ENCODE results near the gene PCK1. TPM values are rescaled to one million over a fixed set of nuclear protein-coding genes. Genes with fewer than 3 reads are reported as not detected.

PCK1 gene
- polyA plus RNA-seq, 1 experiment, result not detected

DNA sequence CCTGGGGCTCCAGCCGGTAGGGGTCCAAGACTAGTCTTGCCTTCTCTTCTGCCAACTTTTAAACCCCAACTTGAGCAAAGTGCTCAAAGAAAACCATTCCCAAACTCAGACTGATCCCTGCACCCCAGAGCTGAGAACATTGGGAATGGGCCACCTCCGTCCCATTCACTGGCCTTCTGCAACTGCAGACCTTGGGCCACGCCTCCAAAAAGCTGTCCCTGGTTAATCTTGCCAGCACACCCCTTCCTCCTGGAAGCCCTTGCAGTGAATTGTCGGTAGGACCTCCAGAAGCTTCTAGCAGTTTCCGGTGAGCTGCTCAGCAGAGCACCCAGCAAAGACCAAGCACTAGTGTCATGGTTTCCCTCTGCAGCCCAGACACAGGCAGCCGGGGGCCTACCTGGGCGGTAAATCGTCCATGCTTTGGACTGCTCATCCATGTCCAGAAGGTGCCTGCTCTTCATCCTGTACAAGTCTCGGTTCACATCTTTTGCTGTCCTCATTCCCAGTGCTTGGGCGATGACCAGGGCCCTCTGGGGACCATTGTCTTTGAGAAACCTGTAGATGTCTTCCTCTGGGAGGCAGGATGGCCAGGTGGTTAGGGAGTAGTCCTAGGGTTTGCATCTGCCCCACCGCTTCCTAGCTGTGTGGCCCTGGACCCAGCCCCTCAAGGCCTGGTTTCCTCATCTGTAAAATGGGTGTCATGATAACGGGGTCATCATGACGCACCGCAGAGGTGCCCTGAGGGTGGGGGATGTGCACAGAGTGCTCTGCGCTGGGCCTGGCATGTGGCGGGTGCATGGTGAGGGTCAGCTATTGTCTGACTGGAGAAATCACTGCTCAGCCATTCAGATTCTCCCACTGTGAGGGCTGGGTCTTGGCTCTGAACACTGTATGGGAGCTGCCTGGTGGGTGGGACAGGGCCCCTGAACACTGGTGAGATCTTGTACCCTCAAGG lies 53.9 kb downstream of the PCK1 start:
- Histone ChIP-seq H3K4me3 (ENCODE audit: low read depth, low read length) (no peak overlapping the region), H3K27me3 (ENCODE audit: control insufficient read depth, insufficient read depth, low read length) (peaks cover 3% of the 10 kb centered on the region), H3K27ac (ENCODE audit: low read depth, low read length) (no peak overlapping the region), H3K9me3 (ENCODE audit: control insufficient read depth, insufficient read depth, low read length) (no peaks in the 10 kb centered on the region)
- ChIA-PET CTCF (no interaction called here), POLR2A (no interaction called here)
- TF ChIP-seq, protein P1, sequence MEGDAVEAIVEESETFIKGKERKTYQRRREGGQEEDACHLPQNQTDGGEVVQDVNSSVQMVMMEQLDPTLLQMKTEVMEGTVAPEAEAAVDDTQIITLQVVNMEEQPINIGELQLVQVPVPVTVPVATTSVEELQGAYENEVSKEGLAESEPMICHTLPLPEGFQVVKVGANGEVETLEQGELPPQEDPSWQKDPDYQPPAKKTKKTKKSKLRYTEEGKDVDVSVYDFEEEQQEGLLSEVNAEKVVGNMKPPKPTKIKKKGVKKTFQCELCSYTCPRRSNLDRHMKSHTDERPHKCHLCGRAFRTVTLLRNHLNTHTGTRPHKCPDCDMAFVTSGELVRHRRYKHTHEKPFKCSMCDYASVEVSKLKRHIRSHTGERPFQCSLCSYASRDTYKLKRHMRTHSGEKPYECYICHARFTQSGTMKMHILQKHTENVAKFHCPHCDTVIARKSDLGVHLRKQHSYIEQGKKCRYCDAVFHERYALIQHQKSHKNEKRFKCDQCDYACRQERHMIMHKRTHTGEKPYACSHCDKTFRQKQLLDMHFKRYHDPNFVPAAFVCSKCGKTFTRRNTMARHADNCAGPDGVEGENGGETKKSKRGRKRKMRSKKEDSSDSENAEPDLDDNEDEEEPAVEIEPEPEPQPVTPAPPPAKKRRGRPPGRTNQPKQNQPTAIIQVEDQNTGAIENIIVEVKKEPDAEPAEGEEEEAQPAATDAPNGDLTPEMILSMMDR (IDR thresholded peaks at IDR 0.05; ENCODE audit: low read depth, low read length), result no peak
- DNase-seq (ENCODE audit: low read depth, low spot score), result no peak

DNA sequence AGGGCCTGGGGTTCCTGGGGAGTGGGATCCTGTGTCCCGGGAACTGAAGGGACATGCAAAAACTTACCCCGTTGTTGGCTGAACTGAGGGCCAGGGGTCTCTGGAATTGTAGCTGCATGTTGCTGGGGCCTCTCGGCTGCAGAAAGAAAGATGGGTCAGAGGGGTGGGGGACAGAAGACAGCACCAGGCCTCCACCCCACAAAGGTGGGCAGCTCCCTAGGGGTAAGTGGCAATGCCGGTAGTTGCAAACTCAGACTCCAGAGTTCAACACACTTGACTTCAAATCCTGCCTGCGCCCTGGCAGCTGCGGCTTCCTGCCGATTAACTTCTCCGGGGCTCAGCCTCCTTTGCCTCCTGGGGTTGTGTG lies 54.5 kb downstream of the PCK1 start:
- ChIA-PET POLR2A (no interaction called here), CTCF (no interaction called here)
- Histone ChIP-seq H3K4me3 (ENCODE audit: low read depth, low read length) (no peak overlapping the region), H3K27ac (ENCODE audit: low read depth, low read length) (no peak overlapping the region), H3K9me3 (ENCODE audit: control insufficient read depth, insufficient read depth, low read length) (no peaks in the 10 kb centered on the region), H3K27me3 (ENCODE audit: control insufficient read depth, insufficient read depth, low read length) (peaks cover 3% of the 10 kb centered on the region)
- TF ChIP-seq, protein P1 (IDR thresholded peaks at IDR 0.05; ENCODE audit: low read depth, low read length), result no peak
- no peak for DNase-seq (ENCODE audit: low read depth, low spot score)

DNA sequence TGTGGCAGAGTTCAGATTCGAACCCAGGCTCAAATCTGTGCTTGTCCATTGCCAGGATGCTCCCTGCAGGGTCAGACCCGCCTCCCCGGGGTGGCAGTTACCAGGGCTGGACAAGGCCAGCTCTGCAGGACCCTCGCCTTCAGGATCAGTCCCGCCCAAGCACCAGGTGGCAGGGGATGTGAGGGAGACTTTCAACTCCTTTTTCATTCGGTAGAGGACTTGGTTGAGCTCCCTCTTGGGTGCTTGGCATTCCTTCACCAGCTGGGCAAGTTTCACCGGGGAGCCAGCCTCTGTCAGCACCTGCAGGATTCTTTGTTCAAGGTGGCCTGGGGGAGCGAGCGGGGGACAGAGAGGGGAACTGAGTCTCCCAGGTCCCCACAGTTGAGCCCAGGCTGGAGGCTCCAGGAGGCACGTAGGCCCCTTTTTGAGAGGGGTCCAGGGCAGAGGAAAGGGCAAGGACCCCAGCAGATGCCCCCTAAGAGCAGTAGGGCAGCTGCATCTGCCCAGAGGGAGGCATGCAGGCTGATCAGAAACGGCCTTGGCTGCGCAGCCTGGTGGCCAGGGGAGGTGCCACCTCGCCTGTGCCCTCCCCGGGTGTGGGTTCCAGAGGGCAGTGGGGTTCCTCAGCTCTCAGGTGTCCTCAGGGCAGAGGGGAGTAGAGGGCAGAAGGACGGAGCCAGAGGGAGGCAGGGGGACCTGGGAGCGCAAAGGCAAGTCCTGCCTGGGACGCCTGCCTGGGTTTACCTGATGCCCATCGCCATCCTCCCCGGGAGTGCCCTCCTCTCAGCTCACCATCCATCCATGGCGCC lies 55.4 kb downstream of the PCK1 start:
- peaks cover 3% of the 10 kb centered on the region for H3K27me3 ChIP-seq (ENCODE audit: control insufficient read depth, insufficient read depth, low read length)
- no peak overlapping the region for H3K4me3 ChIP-seq (ENCODE audit: low read depth, low read length)
- TF ChIP-seq, protein P1 (IDR thresholded peaks at IDR 0.05; ENCODE audit: low read depth, low read length), result no peak
- no peaks in the 10 kb centered on the region for H3K9me3 ChIP-seq (ENCODE audit: control insufficient read depth, insufficient read depth, low read length)
- POLR2A ChIA-PET, result no interaction called here
- DNase-seq (ENCODE audit: low read depth, low spot score), result no peak
- no peak overlapping the region for H3K27ac ChIP-seq (ENCODE audit: low read depth, low read length)
- CTCF ChIA-PET, result no interaction called here

DNA sequence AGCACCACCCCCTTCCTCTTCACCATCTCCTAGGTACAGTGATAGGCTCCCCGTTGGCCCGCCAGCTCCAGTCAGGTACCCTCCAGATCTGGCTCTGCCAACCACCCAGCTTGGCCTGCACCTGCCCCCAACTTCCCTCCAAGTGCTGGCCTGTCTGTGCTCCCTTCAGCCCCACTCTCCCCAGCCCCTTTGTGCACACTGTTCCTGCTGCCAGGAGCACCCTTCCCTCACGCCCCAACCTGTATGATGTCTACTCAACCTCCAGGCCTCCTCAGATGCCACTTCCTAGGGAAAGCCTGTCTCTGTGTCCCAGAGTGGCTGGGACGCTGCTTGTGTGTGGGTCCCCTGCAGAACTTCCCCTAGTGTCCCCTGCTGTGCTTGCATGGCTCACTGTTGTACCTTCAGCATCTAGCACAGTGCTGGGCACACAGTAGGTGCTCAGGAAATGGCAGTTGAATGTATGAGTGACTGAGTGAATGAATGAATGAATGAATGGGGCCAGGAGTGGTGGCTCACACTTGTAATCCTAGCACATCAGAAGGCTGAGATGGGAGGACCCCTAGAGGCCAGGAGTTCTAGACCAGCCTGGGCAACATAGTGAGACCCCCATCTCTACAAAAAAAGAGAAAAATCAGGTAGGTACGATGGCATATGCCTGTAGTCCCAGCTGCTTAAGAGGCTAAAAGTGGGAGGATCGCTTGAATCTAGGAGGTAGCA lies 56.3 kb downstream of the PCK1 start:
- H3K4me3 ChIP-seq (ENCODE audit: low read depth, low read length), result no peak overlapping the region
- H3K9me3 ChIP-seq (ENCODE audit: control insufficient read depth, insufficient read depth, low read length), result no peaks in the 10 kb centered on the region
- H3K27ac ChIP-seq (ENCODE audit: low read depth, low read length), result no peak overlapping the region
- DNase-seq (ENCODE audit: low read depth, low spot score), result no peak
- POLR2A ChIA-PET, result no interaction called here
- H3K27me3 ChIP-seq (ENCODE audit: control insufficient read depth, insufficient read depth, low read length), result no peaks in the 10 kb centered on the region
- TF ChIP-seq, protein P1 (IDR thresholded peaks at IDR 0.05; ENCODE audit: low read depth, low read length), result no peak
- CTCF ChIA-PET, result interaction anchor here (0.7 kb wide), 1 partner anchor 213 kb away, joined by 4 read pairs; no protein-coding TSS in a partner anchor

Other genes starting within 250 kb of the PCK1 start
- not detected in 2 replicates for gene SPO11, start 231.3 kb upstream of the PCK1 start, polyA plus RNA-seq (2011; rRNA removed)
- gene RAE1, start 209.9 kb upstream of the PCK1 start, polyA plus RNA-seq (2011; rRNA removed), result 43.2 and 45.8 TPM in 2 replicates
- gene RBM38, start 169.7 kb upstream of the PCK1 start, polyA plus RNA-seq (2011; rRNA removed), result 5.2 and 8.2 TPM in 2 replicates
- gene CTCFL, start 36.0 kb upstream of the PCK1 start, polyA plus RNA-seq (2011; rRNA removed), result not detected in 2 replicates
- gene ZBP1, start 59.3 kb downstream of the PCK1 start, polyA plus RNA-seq (2011; rRNA removed), result not detected in 2 replicates
- 4.3 and 5.6 TPM in 2 replicates for gene PMEPA1, start 148.9 kb downstream of the PCK1 start, polyA plus RNA-seq (2011; rRNA removed)